ENCODE results near the gene CAMK2A. TPM values are rescaled to one million over a fixed set of nuclear protein-coding genes. Genes with fewer than 3 reads are reported as not detected.
A peak's percentile ranks its signal among the peaks of the same experiment; 100 is the strongest.

Gene CAMK2A
- total RNA-seq, 4 donors from 2014 or later, result 0.32 to 0.82 TPM; not detected in 2

GRCh38 chr5:150190503-150190979 lies 99.0 kb downstream of the CAMK2A start:
- no peak overlapping the region for H3K4me3 ChIP-seq
- TF ChIP-seq POLR2A (IDR thresholded peaks at IDR 0.05) (no peak), POLR2AphosphoS5 (IDR thresholded peaks at IDR 0.05) (no peak), EP300 (IDR thresholded peaks at IDR 0.05; ENCODE audit: low read depth) (no peak), CTCF (IDR thresholded peaks at IDR 0.05) (no peak)
- peaks cover 12% of the 10 kb centered on the region for H3K27me3 ChIP-seq
- intact Hi-C loops (cut with DNase I; ENCODE audit: low total_unique reads) (no loop called here), in situ Hi-C loops (cut with MboI; ENCODE audit: low pct_ligation_motif_present in 1 of 4, low pct_unique_long_range_greater_than_20kb in 1 of 4, low sequenced_read_pairs in 3 of 4) (no loop called here)
- no peaks in the 10 kb centered on the region for H3K36me3 ChIP-seq
- peaks cover 16 to 40% (median 32%) of the 10 kb centered on the region in 4 donors for H3K4me1 ChIP-seq
- WGBS, 2 donors (ENCODE audit: low coverage in 1 of 2), result 62 to 100% methylated on average over 1 to 16 of the region's 16 CpGs
- no peak overlapping the region for H3K27ac ChIP-seq
- DNase-seq, result no peak
- H3K9me3 ChIP-seq, result no peaks in the 10 kb centered on the region

- 5% methylated on average over 57 of the region's 58 CpGs; no CpG with 5 or more reads in 1 of the 2 donors for WGBS, 2 donors (ENCODE audit: low coverage in 1 of 2)
- Histone ChIP-seq H3K4me1 (peaks cover 17 to 46% (median 38%) of the 10 kb centered on the region in 4 donors), H3K9me3 (no peaks in the 10 kb centered on the region), H3K27ac (peak within 1 kb of the TSS in 1 of 4 donors; percentile 88), H3K27me3 (peaks cover 12% of the 10 kb centered on the region), H3K4me3 (peak within 1 kb of the TSS in 1 of 4 donors; percentile 0), H3K36me3 (no peaks in the 10 kb centered on the region)
- no peak for DNase-seq
- in situ Hi-C loops (cut with MboI; ENCODE audit: low pct_ligation_motif_present in 1 of 4, low pct_unique_long_range_greater_than_20kb in 1 of 4, low sequenced_read_pairs in 3 of 4) (no loop called here), intact Hi-C loops (cut with DNase I; ENCODE audit: low total_unique reads) (no loop called here)
- TF ChIP-seq CTCF (IDR thresholded peaks at IDR 0.05) (no peak), POLR2A (IDR thresholded peaks at IDR 0.05) (no peak), POLR2AphosphoS5 (IDR thresholded peaks at IDR 0.05) (no peak), EP300 (IDR thresholded peaks at IDR 0.05; ENCODE audit: low read depth) (no peak)
Measured at GRCh38 chr5:150189728-150190502, 99.7 kb downstream of the CAMK2A start, which contains the start of gene SLC6A7. SLC6A7 (plus strand) TSS chr5:150190062; CDS start chr5:150190328, 266 bp downstream.

GRCh38 chr5:150189326-150189725 lies 100.2 kb downstream of the CAMK2A start:
- Histone ChIP-seq H3K4me3 (no peak overlapping the region), H3K36me3 (no peaks in the 10 kb centered on the region), H3K4me1 (peaks cover 17 to 52% (median 44%) of the 10 kb centered on the region in 4 donors), H3K9me3 (no peaks in the 10 kb centered on the region), H3K27me3 (peaks cover 12% of the 10 kb centered on the region), H3K27ac (no peak overlapping the region)
- WGBS, 2 donors (ENCODE audit: low coverage in 1 of 2), result 40 to 69% methylated on average over 3 of the region's 3 CpGs
- in situ Hi-C loops (cut with MboI; ENCODE audit: low pct_ligation_motif_present in 1 of 4, low pct_unique_long_range_greater_than_20kb in 1 of 4, low sequenced_read_pairs in 3 of 4) (no loop called here), intact Hi-C loops (cut with DNase I; ENCODE audit: low total_unique reads) (no loop called here)
- TF ChIP-seq POLR2A (IDR thresholded peaks at IDR 0.05), result no peak
- TF ChIP-seq EP300 (IDR thresholded peaks at IDR 0.05; ENCODE audit: low read depth), result no peak
- TF ChIP-seq POLR2AphosphoS5 (IDR thresholded peaks at IDR 0.05), result no peak
- no peak for TF ChIP-seq CTCF (IDR thresholded peaks at IDR 0.05)
- no peak for DNase-seq

- Histone ChIP-seq H3K9me3 (no peaks in the 10 kb centered on the region), H3K4me1 (peaks cover 17 to 62% (median 54%) of the 10 kb centered on the region in 4 donors), H3K27ac (peak overlapping the region in 3 of 4 donors; percentile 13 to 88 (median 88)), H3K36me3 (no peaks in the 10 kb centered on the region), H3K4me3 (no peak overlapping the region), H3K27me3 (peaks cover 12% of the 10 kb centered on the region)
- peak; percentile 61 for DNase-seq
- WGBS, 2 donors (ENCODE audit: low coverage in 1 of 2), result 38% methylated on average over 2 of the region's 3 CpGs; no CpG with 5 or more reads in 1 of the 2 donors
- in situ Hi-C loops (cut with MboI; ENCODE audit: low pct_ligation_motif_present in 1 of 4, low pct_unique_long_range_greater_than_20kb in 1 of 4, low sequenced_read_pairs in 3 of 4) (no loop called here), intact Hi-C loops (cut with DNase I; ENCODE audit: low total_unique reads) (no loop called here)
- no peak for TF ChIP-seq POLR2AphosphoS5 (IDR thresholded peaks at IDR 0.05)
- no peak for TF ChIP-seq CTCF (IDR thresholded peaks at IDR 0.05)
- TF ChIP-seq EP300 (IDR thresholded peaks at IDR 0.05; ENCODE audit: low read depth), result no peak
- TF ChIP-seq POLR2A (IDR thresholded peaks at IDR 0.05), result no peak
Measured at GRCh38 chr5:150188146-150188842, 101.3 kb downstream of the CAMK2A start.

All from transverse colon (tissue), 4 donors.